ENCODE results near the gene PRSS57. TPM values are rescaled to one million over a fixed set of nuclear protein-coding genes. Genes with fewer than 3 reads are reported as not detected.

Gene PRSS57
- total RNA-seq, 2 donors from 2014 or later = not detected

GRCh38 chr19:657611-658010 is 37.6 kb downstream of the PRSS57 start:
- Histone ChIP-seq H3K4me3 (no peak overlapping the region), H3K27me3 (replicated peaks; ENCODE audit: insufficient read depth) (no peaks in the 10 kb centered on the region), H3K27ac (no peak overlapping the region), H3K4me1 (ENCODE audit: control insufficient read depth in 1 of 2, low read depth in 2 of 2) (peaks cover 24 to 53% of the 10 kb centered on the region in 2 donors), H3K36me3 (peaks cover 10% of the 10 kb centered on the region), H3K9me3 (no peaks in the 10 kb centered on the region)
- ATAC-seq (ENCODE audit: insufficient number of reproducible peaks, low FRiP score, low read depth) (no peak), DNase-seq (ENCODE audit: low spot score) (no peak)
- TF ChIP-seq CTCF (IDR thresholded peaks at IDR 0.05) = no peak

- no peak for ATAC-seq (ENCODE audit: insufficient number of reproducible peaks, low FRiP score, low read depth)
- Histone ChIP-seq H3K4me1 (ENCODE audit: control insufficient read depth in 1 of 2, low read depth in 2 of 2) (peaks cover 21 to 48% of the 10 kb centered on the region in 2 donors), H3K27ac (no peak overlapping the region), H3K9me3 (no peaks in the 10 kb centered on the region), H3K4me3 (no peak overlapping the region), H3K36me3 (peaks cover 15% of the 10 kb centered on the region), H3K27me3 (replicated peaks; ENCODE audit: insufficient read depth) (no peaks in the 10 kb centered on the region)
- no peak for DNase-seq (ENCODE audit: low spot score)
- no peak for TF ChIP-seq CTCF (IDR thresholded peaks at IDR 0.05)
Observed at GRCh38 chr19:656751-657559, 38.3 kb downstream of the PRSS57 start.

- no peak for ATAC-seq (ENCODE audit: insufficient number of reproducible peaks, low FRiP score, low read depth)
- peaks cover 9 to 35% of the 10 kb centered on the region in 2 donors for H3K4me1 ChIP-seq (ENCODE audit: control insufficient read depth in 1 of 2, low read depth in 2 of 2)
Observed at GRCh38 chr19:655691-656090, 39.6 kb downstream of the PRSS57 start.

GRCh38 chr19:653425-653824 is 41.8 kb downstream of the PRSS57 start:
- DNase-seq (ENCODE audit: low spot score) (no peak), ATAC-seq (ENCODE audit: insufficient number of reproducible peaks, low FRiP score, low read depth) (no peak)
- no peak for TF ChIP-seq CTCF (IDR thresholded peaks at IDR 0.05)
- no peaks in the 10 kb centered on the region for H3K9me3 ChIP-seq
- peaks cover 0 to 13% of the 10 kb centered on the region in 2 donors for H3K4me1 ChIP-seq (ENCODE audit: control insufficient read depth in 1 of 2, low read depth in 2 of 2)
- no peak overlapping the region for H3K4me3 ChIP-seq
- no peak overlapping the region for H3K27ac ChIP-seq
- H3K27me3 ChIP-seq (replicated peaks; ENCODE audit: insufficient read depth) = no peaks in the 10 kb centered on the region
- H3K36me3 ChIP-seq = peaks cover 41% of the 10 kb centered on the region

More at GRCh38 chr19:655691-656090, 39.6 kb downstream of the PRSS57 start:
- H3K9me3 ChIP-seq = no peaks in the 10 kb centered on the region
- no peak for DNase-seq (ENCODE audit: low spot score)
- no peak overlapping the region for H3K27ac ChIP-seq
- no peak overlapping the region for H3K4me3 ChIP-seq
- no peak for TF ChIP-seq CTCF (IDR thresholded peaks at IDR 0.05)
- H3K36me3 ChIP-seq = peaks cover 26% of the 10 kb centered on the region
- H3K27me3 ChIP-seq (replicated peaks; ENCODE audit: insufficient read depth) = no peaks in the 10 kb centered on the region

GRCh38 chr19:652467-653389 is 42.5 kb downstream of the PRSS57 start:
- Histone ChIP-seq H3K4me1 (ENCODE audit: control insufficient read depth in 1 of 2, low read depth in 2 of 2) (peaks cover 0 to 6% of the 10 kb centered on the region in 2 donors), H3K4me3 (no peak overlapping the region), H3K9me3 (no peaks in the 10 kb centered on the region), H3K27me3 (replicated peaks; ENCODE audit: insufficient read depth) (no peaks in the 10 kb centered on the region), H3K36me3 (peaks cover 45% of the 10 kb centered on the region), H3K27ac (no peak overlapping the region)
- ATAC-seq (ENCODE audit: insufficient number of reproducible peaks, low FRiP score, low read depth) (no peak), DNase-seq (ENCODE audit: low spot score) (no peak)
- no peak for TF ChIP-seq CTCF (IDR thresholded peaks at IDR 0.05)

Measured in thoracic aorta (tissue), 2 donors.